Lung (tissue), 12 donors: Measurements from ENCODE around the gene FGF5. TPM values are rescaled to one million over a fixed set of nuclear protein-coding genes. Genes with fewer than 3 reads are reported as not detected.

ENCODE experiments used
- ATAC-seq: fragments of 200-7000 bp; cut with Tn5 transposase; one replicate; pipeline ENCODE4 v1.9.1; 2020; ENCODE audit warnings: moderate number of reproducible peaks; ENCODE audit not compliant: insufficient read depth, low FRiP score
- DNase-seq, 3 donors: peaks; one replicate each; pipeline ENCODE4 v3.0.0-alpha.2; 2013 to 2017
- H3K27ac ChIP-seq, 2 donors: one replicate each; pipeline ENCODE4 v1.5.1; 2013; ENCODE audit warnings: mild to moderate bottlenecking in 2 of 2, moderate library complexity in 2 of 2, control low read depth in 1 of 2, inconsistent platforms in 1 of 2, low read depth in 1 of 2, low read length in 1 of 2
- H3K27me3 ChIP-seq, 3 donors: one replicate each; pipeline ENCODE4 v1.5.1; 2013; ENCODE audit warnings: low read length in 2 of 3; ENCODE audit not compliant: control insufficient read depth in 3 of 3, insufficient read depth in 3 of 3
- H3K36me3 ChIP-seq, 4 donors: one replicate each; pipeline ENCODE4 v1.5.1; 2013; ENCODE audit warnings: low read length in 4 of 4, mild to moderate bottlenecking in 1 of 4, moderate library complexity in 1 of 4; ENCODE audit not compliant: control insufficient read depth in 4 of 4, insufficient read depth in 4 of 4
- H3K4me1 ChIP-seq, 5 donors: one replicate each; pipeline ENCODE4 v1.5.1; 2013; ENCODE audit warnings: low read length in 5 of 5, mild to moderate bottlenecking in 2 of 5, moderate library complexity in 1 of 5; ENCODE audit not compliant: control insufficient read depth in 5 of 5, insufficient read depth in 5 of 5
- H3K4me3 ChIP-seq: one replicate; pipeline ENCODE4 v1.5.1; 2013; ENCODE audit warnings: mild to moderate bottlenecking, control low read depth, moderate library complexity
- H3K9ac ChIP-seq, 2 donors: one replicate each; pipeline ENCODE4 v1.5.1; 2013; ENCODE audit warnings: low read length in 2 of 2, control low read depth in 1 of 2; ENCODE audit not compliant: insufficient read depth in 1 of 2
- H3K9me3 ChIP-seq, 4 donors: one replicate each; pipeline ENCODE4 v1.5.1; 2013; ENCODE audit warnings: low read length in 3 of 4, mild to moderate bottlenecking in 1 of 4, moderate library complexity in 1 of 4; ENCODE audit not compliant: control insufficient read depth in 4 of 4, insufficient read depth in 3 of 4
- CTCF ChIP-seq: IDR thresholded peaks from 2 replicates; pipeline ENCODE4 v1.5.1; 2012; ENCODE audit warnings: mild to moderate bottlenecking; ENCODE audit errors: control extremely low read depth, extremely low read depth
- WGBS, 2 donors: extraction: QIAGEN DNeasy Blood & Tissue Kit; methylation state at CpG; one replicate each; pipeline ENCODE4 v1.1.7; 2013; 5-methylcytosine and 5-hydroxymethylcytosine counted together
- polyA plus RNA-seq, 2 donors: library from polyadenylated mRNA; stranded (reverse); fragments of 200-250 nt; gene quantifications; one replicate each; pipeline ENCODE4 v1.2.1, GENCODE V29; 2013
- total RNA-seq, 2 donors: library from RNA; depleted of rRNA in 1 of 2; stranded (reverse); fragments of >200 nt in 1 of 2; gene quantifications; one replicate each; pipeline ENCODE4 v1.2.1, GENCODE V29; 2014 to 2021
- donor health status: control.
- donor health status: control.
- donor health status: Bipolar disorder and iron deficiency.
- donor health status: healthy.
- donor health status: DM: yes; HTN: yes; CAD: no.

FGF5 gene
- total and polyA plus RNA-seq, 4 donors, result 0.18 TPM; not detected in 3

- WGBS, 2 donors, result 92 to 93% methylated on average over 2 of the region's 2 CpGs
- no peaks in the 10 kb centered on the region for H3K36me3 ChIP-seq
- H3K4me3 ChIP-seq, result no peak overlapping the region
- no peak for DNase-seq
- H3K4me1 ChIP-seq, result no peaks in the 10 kb centered on the region
- no peak overlapping the region for H3K27ac ChIP-seq
- H3K27me3 ChIP-seq, result peaks cover 0 to 17% (median 12%) of the 10 kb centered on the region in 3 donors
- H3K9me3 ChIP-seq, result no peaks in the 10 kb centered on the region
- H3K9ac ChIP-seq, result no peak overlapping the region
- ATAC-seq, result no peak
- TF ChIP-seq CTCF, result no peak
Measured at GRCh38 chr4:80254114-80254513, 12.3 kb upstream of the FGF5 start.

- H3K36me3 ChIP-seq, result no peaks in the 10 kb centered on the region
- H3K27me3 ChIP-seq, result peaks cover 0 to 19% (median 14%) of the 10 kb centered on the region in 3 donors
- no peak overlapping the region for H3K27ac ChIP-seq
- WGBS, 2 donors, result 62 to 73% methylated on average over 7 of the region's 7 CpGs
- TF ChIP-seq CTCF, result no peak
- DNase-seq (no peak), ATAC-seq (no peak)
- no peaks in the 10 kb centered on the region for H3K9me3 ChIP-seq
- H3K4me1 ChIP-seq, result no peaks in the 10 kb centered on the region
- no peak overlapping the region for H3K9ac ChIP-seq
- no peak overlapping the region for H3K4me3 ChIP-seq
Measured at GRCh38 chr4:80255329-80256095, 11.0 kb upstream of the FGF5 start.

GRCh38 chr4:80257851-80258250, 8.6 kb upstream of the FGF5 start:
- no peaks in the 10 kb centered on the region for H3K4me1 ChIP-seq
- H3K9me3 ChIP-seq, result no peaks in the 10 kb centered on the region
- peaks cover 0 to 31% (median 21%) of the 10 kb centered on the region in 3 donors for H3K27me3 ChIP-seq
- DNase-seq, result no peak
- ATAC-seq, result no peak
- no peak overlapping the region for H3K9ac ChIP-seq
- H3K4me3 ChIP-seq, result no peak overlapping the region
- no peaks in the 10 kb centered on the region for H3K36me3 ChIP-seq
- TF ChIP-seq CTCF, result no peak
- no peak overlapping the region for H3K27ac ChIP-seq
